Hypothalamus (tissue), 51 donors: ENCODE data around the gene HIP1.
"Not testable (repeated sequence)": the region's sequence is repeated elsewhere in the genome, so short reads cannot be mapped to it uniquely, and the experiment has no call there.

Experiments used
- DNase-seq, 51 donors: peaks; one replicate each; lab custom pipeline; 2025; lab: John Stamatoyannopoulos, UW

The HIP1 gene

DNA sequence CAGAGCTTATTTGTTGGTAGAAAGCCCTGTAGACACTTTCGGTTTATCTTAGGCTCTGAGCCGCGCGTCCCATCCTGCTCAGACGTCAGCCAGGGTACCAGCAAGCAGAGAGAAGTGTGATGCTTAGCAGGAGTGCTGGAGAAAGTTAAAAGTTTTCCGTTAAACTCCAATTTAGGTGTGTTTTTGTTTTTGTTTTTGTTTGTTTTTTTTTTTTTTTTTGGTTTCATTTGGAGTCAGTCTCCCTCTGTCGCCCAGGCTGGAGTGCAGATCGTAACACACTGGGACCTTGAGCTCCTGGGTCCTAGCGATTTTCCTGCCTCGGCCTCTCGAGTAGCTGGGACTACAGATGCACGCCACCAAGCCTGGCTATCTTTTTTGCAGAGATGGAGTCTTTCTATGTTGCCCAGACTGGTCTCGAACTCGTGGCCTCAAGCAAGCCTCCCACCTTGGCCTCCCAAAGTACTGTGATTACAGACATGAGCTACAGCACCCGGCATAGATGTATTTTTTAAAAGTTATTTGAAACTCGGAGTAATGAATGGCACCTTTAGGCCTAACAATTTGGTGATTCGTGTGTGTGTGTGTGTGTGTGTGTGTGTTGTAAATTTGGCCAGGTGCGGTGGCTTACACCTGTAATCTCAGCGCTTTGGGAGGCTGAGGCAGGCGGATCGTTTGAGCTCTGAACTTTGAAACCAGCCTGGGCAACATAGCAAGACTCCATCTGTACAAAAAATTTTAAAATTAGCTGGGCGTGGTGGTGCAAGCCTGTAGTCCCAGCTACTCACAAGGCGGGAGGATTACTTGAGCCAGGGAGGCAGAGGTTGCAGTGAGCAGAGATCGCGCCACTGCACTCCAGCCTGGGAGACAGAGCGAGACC, 1.3 kb upstream of the HIP1 start:
- peak in 1 of 51 donors; percentile 17 for DNase-seq

GRCh38 chr7:75738975-75739795, 444 bp upstream of the HIP1 start:
- DNase-seq = peak; percentile 82 to 100 (median 99)

GRCh38 chr7:75737856-75738603, 711 bp downstream of the HIP1 start:
- peak in 21 of 51 donors; percentile 6 to 54 (median 27) for DNase-seq

- no peak for DNase-seq
Measured at GRCh38 chr7:75735581-75736350, 3.0 kb downstream of the HIP1 start.

DNA sequence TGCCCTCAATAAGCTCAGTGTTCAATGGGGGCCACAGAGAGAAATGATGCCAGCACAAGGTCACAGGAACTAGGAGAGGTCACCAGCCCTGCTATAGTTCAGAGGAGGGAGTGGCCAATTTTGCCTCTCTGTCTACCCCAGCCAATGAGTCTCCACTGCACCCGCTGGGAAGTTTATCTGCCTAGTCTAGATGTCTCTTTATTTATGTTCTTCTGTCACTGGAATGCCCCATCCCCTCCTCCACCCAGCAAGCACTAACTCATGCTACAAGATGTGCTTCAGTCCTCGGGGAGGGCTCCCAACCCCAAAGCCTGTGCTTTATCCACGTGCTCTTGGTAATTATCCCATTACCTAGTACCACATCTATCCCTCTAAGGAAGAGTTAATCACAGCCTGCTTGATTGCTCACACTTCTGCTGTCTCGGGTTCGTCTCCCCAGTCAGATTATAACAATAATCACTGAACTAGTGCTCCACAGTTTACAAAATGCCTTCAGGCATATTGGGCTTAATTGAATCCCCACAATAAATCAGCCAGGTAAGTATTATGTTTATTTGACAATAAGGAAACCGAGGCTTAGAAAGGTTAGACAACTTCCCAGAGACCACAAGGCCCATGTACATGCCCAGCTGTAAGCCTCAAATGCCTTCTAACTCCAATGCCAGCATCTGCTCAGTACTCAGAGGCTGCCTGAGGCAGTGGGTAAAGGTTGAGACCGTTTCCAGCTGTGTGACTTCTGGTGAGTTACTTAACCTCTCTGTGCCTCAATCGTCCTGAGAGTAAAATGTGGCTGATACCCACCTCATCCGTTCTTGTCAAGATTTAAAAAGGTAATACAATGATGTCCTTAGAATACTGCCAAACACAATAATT, 3.9 kb downstream of the HIP1 start:
- no peak for DNase-seq

DNA sequence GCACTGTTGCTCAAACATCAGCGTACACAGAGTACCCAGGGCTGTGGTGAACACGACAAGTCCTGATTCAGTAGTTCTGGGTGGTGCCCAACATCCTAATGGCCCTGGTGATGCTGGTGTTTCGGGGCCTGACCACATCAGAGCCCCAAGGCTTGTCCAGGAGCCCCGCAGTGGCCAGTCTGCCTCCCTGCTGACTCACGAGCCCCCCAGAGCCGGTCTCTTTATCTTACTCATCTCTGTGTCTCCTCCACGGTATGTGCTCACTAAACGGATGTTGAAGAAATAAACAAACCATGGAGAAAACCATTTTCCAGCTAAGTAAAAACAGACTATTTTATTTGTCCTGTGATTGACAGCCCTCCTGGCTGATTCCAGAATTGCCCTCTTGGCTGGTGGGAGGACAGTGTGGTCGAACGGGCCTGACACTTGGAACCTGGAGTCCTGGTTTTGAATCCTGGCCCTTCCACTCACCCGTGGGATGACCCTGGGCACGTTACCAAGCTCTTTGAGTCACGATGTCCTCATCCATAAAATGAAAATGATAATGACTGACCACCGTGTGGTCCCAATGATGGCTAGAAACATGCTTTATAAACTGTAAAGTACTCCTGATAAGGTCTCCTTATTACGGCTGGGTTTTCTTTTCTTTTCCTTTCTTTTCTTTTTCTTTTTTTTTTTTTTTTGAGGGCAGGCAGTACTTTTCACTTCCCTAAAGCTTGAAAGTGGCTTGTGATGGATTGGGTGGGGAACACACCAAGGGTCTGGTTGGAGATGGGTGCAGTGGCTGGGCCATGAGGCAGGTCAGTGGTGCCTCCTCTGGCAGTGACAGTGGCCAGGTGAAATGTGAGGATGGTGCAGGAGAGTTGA, 5.7 kb downstream of the HIP1 start:
- no peak for DNase-seq

- no peak for DNase-seq
Measured at GRCh38 chr7:75732016-75732521, 6.7 kb downstream of the HIP1 start.

GRCh38 chr7:75729851-75730274, 8.9 kb downstream of the HIP1 start:
- DNase-seq = no peak

DNA sequence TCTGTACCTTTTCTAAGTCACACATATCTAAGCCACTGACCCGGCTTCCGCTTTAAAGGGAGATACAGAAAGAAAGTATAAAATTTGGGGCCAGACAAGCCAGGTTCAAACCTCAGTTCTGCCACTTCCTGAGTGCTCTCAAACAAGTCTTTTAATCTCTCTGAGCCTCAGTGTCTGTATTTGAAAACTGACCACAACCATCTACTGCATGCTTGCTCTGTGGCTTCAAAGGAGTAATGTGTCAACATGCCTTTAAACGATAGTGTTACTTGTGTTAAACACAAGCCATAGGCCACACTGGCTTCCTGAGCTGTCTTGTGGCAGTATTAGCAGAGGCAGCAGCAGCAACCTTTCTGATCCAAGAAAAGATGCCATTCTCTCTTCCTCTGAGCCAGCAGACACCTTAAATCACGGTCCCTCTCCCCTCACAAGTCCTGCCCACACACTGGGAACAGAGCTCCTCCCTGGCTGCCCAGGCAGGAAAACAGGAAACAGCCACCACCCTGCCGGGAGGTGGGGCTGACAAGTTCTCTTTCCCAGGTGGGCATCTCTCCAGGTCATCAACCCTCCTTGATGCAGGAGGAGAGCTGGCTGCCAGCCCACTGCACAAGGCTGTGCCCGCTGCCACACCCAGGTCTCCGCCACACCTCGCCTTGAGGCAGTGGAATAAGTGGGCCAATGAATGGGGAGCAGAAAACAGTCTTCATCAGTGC, 10.7 kb downstream of the HIP1 start:
- no peak for DNase-seq

GRCh38 chr7:75727351-75727750, 11.4 kb downstream of the HIP1 start:
- not testable (repeated sequence) for DNase-seq

- no peak for DNase-seq
Measured at GRCh38 chr7:75725306-75725705, 13.4 kb downstream of the HIP1 start.

GRCh38 chr7:75723444-75723843, 15.3 kb downstream of the HIP1 start:
- DNase-seq = no peak

DNA sequence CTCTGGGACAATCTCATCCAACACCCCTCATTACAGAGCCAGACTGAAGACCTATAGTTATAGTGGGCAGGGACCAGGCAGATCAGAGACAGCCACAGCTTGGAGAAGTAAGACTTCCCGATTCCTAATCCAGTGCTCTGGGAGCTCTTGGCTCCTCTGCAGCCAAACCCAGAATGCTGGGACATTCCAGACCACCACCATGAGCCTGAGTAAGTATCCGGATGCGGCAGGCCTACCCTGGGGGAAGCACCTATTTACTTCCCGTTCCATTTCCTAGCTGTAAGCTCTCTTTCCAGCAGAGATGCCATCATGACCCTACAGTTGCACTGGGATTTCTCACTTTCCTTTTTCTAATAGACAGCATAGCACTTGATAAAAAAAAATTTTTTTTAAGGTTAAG, 16.4 kb downstream of the HIP1 start:
- DNase-seq = no peak

DNA sequence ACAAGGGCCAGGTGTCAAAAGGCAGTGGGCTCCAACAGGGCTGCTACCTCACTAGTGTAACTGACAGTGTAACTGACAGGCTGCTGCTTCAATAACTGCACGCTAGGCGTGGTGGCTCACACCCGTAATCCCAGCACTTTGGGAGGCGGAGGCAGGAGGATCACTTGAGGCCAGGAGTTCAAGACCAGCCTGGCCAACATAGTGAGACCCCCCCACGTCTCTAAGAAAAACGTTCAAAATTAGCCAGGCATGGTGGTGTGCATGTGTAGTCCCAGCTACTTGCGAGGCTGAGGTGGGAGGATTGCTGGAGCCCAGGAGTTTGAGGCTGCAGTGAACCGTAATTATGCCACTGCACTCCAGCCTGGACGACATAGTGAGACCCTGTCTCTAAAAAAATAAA, 16.8 kb downstream of the HIP1 start:
- not testable (repeated sequence) for DNase-seq

DNA sequence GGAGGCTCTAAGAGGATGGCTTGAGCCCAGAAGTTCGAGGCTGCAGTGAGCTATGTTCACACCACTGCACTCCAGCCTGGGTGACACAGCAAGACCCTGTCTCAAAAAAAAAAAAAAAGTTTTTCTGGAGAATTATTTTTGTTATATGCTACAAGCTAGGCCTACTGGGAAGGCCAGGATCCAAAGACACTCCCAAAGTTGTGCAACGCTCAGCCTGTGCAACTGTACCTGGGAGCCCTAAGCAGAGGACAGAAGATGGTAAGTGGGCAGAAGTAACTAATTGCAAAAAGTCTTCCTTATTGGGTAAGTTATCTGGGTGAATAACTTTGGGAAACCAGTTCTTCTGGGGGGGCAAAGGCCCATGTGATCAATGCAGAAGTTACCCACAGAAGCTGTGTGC, 17.3 kb downstream of the HIP1 start:
- no peak for DNase-seq

DNA sequence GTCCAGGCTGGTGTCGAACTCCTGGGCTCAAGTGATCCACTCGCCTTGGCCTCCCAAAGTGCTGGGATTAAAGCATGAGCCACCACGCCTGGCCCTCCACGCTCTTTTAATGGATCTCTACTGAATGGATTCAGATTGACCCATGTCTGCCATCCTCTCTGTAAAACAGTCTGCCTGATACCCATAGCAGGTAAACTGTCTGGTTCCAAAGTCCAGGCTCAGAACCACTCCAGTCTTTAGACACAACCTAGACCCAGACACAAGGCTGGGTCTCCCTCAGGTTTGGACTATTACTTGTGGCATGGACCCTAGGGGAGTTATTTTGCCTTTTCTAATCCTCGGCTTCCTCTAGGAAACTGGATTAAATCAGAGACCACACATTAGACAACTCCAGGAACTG, 19.1 kb downstream of the HIP1 start:
- DNase-seq = no peak

DNA sequence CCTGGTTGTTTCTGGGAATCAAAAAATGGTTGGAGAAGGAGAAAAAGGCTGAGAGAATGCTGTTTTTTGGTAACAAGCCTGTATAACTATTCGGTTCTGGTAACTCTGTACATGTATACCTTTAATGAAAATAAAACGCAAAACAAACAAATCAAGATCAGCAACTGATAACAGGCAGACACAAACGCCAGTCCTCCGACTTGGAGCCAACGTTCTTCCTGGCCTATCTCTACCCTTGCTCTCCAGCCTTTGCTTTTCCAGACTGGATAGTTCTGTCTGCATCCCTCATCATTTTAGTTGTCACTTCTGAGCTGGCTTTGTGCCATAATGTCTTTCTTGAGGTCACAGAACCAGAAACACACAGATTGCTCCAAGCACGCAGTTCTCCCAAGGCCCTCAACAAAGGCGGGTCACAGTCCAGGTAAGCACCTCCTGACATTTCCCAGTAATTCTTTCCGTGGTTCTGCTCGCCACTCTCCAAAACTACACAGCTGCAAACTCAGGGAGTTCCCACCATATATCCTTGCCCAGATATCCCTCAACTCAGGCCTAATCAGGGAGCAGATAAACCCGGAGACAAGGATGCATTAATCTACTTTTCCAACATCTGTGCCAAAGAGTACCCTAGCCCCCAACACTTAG, 20.2 kb downstream of the HIP1 start:
- no peak for DNase-seq
